Fibroblast of peridontal ligament (primary cell): ENCODE results near the gene TMEM184A.
"Not testable (repeated sequence)": the region's sequence is repeated elsewhere in the genome, so short reads cannot be mapped to it uniquely, and the experiment has no call there.

Experiments
- DNase-seq: peaks from one replicate; pipeline ENCODE4 v3.0.0-alpha.2; 2010; ENCODE audit errors: extremely low read depth

TMEM184A gene

DNA sequence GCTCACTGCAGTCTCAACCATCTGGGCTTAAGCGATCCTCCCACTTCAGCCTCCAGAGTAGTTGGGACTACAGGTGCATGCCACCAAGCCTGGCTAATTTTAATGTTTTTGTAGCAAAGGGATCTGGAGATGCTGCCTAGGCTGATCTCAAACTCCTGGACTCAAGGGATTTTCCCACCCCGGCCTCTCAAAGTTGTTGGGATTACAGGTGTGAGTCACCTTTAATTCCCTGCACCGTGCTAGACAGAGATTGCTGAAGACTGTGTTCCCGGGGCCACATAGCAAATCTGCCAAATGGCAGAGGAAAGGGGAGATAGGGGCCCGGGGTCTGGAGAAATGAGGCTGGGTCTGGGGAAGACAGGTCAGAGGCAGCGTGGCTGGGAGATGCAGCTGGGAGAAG is 34.5 kb upstream of the TMEM184A start:
- no peak for DNase-seq

DNA sequence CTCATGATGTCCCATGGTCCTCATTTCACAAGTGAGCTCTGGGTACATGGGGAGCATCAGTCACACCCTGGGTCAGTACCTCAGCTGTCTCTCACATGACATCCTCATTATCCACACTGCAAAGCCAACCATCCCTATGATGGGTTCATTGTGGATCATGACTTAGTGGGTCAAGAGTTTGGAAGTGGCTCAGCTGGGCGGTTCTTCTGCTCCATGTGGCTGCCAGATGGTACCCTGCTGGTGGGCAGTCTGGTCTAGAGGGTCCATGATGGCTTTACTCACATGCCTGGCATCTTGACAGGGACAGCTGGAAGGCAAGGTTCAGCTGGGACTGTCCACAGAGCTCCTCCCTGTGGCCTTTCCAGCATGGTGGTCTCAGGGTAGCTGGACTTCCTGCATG is 33.0 kb upstream of the TMEM184A start:
- DNase-seq, result no peak

- DNase-seq, result no peak
These were observed 31.7 kb upstream of the TMEM184A start for GRCh38 chr7:1587738-1588137.

DNA sequence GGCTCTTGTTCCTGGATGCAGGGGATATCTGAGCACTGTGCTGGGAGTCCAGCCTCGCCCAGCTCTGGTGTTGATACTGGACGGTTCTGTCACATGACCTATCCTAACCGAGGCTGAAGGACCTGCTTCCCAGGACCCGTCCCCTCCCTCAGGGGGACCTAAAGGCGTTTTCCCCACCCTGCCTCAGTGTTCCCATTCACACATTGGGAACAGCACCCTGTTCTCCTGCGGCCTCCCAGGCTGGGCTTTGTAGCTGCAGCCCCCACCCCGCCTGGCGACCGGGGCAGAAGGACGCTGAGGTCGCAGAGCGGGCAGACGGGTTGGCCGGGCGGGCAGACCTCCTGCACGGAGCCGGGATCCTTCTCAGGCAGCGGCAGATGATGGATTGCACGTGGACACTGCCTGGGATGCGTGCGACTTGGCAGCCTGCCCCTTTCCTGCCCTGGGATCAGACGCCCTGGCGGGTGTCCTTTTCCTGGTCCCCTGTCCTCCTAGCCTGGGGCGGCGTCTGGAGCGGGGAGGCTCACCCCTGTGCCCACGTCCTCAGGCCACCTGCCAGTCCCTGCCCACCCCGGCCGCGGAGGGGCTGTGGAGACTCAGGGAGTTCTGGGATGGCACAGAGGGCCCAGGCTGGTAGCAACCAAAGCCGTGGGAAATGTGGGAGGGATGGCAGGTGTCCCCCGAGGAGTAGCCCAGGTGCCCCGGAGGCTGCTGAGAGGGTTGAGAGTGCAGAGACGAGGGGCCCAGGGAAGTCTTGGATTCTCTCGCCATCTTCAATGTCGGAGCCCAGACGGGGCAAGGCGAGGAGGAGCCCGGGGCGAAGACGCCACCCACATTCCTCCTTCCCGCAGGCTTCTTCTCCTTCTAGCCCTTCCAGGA is 31.1 kb upstream of the TMEM184A start:
- DNase-seq, result no peak

DNA sequence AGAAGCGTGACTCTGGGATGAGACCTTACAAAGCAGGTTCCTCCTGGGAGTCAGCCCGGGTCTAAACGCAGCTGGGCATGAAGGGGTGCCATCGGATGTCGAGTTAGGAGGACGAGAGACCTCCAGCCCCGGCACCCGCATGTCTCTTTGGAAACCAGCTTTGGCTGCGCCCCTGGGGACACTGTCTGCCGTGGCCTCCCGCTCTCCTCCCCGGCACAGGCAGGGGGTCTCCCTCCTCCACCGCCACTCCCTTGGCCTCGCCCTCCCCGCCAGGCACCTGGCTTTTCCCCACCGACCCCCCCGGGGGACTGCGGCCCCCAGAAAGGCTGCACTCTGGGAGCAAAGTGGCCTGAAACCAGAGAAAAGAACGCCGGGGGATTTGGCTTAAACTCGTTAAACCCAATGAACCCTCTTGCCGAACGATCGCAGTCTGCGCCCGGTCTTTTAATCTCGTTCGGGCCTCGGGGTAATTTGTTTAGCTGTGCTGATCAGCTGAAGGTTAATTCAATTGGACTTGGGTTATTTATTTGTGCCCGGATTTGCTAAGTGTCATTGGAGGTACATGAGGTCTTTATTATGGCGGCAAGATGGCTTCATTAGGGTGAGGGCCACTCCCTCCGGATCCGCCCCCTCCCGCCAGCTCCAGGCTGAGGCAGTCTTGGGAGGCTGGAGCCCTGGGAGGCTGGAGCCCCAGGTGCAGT is 30.3 kb upstream of the TMEM184A start:
- no peak for DNase-seq

DNA sequence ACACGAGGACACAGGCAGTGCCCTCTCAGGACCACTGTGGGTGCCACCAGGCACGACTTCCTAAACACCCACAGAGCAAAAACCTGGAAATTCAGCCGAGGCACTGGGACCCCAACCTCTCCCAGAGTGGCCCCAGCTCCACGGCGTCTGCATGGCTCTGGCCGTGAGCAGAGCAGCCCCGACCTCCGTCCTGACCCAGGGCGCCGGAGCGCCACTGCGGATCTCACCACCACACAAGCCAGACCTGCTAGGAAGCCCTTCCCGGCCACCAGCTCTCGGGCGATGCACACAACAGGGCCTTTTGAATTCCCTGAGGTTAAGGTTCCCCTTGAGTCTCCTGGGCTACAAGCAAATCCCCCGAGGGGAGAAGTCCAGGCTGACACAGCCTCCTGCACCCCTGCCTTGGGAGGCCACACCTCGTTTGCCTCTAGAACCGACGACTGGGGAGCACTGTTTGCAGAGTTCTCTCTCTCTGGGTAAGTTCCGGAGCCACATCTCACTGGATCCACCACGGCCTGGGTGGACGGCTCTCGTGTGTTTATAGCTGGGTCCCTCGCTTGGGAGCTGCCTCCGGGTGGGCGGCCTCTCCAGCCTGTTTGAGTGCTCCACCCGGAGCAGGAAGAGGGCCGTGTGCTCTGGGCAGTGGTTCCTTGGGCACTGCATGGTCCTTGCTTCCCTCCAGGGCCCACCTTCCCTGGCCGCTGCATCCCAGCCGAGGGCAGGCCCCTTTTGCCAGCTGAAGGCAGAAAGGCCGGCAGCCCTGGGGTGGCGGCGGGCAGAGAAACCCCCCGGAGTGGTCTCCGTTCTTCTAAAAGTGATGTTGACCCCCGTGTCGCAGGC is 29.4 kb upstream of the TMEM184A start:
- no peak for DNase-seq

GRCh38 chr7:1584700-1585099 is 28.7 kb upstream of the TMEM184A start:
- no peak for DNase-seq

DNA sequence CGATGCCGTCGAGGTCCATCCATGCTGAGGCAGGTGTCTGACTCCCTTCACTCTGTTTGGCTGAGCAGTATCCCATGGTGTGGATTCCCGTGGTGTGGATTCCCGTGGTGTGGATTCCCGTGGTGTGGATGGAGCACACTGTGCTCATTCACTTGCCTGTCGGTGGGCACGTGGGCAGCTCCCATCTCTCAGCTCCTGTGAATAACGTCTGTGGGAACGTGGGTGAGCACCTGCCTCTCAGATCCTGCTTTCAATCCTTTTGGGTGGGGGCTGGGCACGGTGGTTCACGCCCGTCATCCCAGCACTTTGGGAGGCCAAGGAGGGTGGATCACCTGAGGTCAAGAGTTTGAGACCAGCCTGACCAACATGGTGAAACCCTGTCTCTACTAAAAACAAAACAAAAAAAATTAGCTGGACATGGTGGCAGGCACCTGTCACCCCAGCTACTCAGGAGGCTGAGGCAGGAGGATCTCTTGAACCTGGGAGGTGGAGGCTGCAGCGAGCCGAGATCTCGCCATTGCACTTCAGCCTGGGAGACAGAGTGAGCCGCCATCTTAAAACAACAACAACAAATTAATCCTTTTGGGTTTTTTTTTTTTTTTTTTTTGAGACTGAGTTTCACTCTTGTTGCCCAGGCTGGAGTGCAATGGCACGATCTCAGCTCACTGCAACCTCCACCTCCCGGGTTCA is 27.4 kb upstream of the TMEM184A start:
- DNase-seq, result not testable (repeated sequence)

- no peak for DNase-seq
These were observed 24.5 kb upstream of the TMEM184A start for GRCh38 chr7:1580422-1581030.

GRCh38 chr7:1579481-1580421 is 23.7 kb upstream of the TMEM184A start:
- peak; percentile 59 for DNase-seq

- DNase-seq, result no peak
These were observed 22.5 kb upstream of the TMEM184A start for GRCh38 chr7:1578513-1578912.

DNA sequence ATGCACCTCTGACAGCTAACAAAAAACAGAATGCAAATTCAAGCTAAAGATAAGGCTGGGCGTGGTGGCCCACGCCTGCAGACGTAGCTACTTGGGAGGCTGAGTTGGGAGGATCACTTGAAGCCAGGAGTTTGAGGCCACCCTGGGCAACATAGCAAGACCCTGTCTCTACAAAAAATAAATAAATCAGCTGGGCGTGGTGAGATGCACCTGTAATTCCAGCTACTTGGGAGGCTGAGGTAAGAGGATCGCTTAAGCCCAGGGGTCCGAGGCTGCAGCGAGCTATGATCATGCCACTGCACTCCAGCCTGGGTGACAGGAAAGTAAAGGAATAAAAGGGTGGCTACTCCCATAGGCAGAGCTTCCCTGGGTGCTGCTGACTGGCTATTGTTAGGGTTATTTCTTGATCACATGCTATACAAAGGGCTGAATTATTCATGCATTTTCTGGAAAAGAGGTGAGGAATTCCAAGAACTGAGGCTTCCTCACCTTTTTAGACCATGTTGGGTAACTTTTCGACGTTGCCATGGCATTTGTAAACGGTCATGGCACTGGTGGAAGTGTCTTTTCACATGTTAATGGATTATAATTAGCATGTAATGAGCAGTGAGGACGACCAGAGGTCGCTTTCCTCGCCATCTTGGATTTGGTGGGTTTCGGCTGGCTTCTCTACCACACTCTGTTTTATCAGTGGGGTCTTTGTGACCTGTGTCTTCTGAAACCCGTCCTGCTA is 20.7 kb upstream of the TMEM184A start:
- no peak for DNase-seq

GRCh38 chr7:1575809-1576208 is 19.8 kb upstream of the TMEM184A start:
- no peak for DNase-seq

DNA sequence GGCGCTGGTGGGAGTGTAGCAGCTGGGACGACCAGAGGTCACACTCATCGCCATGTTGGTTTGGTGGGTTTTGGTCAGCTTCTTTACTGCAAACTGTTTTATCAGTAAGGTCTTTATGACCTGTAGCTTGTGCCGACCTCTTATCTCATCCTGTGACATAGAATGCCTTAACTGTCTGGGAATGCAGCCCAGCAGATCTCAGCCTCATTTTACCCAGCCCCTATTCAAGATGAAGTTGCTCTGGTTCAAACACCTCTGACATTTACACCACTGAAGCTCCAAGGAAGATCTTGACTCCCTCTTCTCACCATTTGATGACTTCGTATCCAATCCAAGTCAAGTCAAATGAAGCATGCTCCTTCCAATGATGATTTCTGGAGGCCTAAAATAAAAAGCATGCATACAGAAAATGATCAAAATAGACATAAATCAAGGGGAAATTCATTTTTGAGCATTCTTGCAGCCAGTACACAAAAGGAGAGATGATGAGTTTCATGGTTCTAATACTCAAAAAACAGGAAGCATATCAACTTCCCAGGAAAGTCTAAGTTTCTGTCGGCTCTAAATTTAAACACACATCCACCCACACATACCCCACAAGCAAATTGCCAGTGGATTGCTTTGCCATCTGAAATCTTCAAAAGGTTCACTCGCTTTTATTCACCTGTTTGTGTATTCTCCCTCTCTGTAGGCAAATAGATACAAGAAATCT is 16.3 kb upstream of the TMEM184A start:
- DNase-seq, result no peak

DNA sequence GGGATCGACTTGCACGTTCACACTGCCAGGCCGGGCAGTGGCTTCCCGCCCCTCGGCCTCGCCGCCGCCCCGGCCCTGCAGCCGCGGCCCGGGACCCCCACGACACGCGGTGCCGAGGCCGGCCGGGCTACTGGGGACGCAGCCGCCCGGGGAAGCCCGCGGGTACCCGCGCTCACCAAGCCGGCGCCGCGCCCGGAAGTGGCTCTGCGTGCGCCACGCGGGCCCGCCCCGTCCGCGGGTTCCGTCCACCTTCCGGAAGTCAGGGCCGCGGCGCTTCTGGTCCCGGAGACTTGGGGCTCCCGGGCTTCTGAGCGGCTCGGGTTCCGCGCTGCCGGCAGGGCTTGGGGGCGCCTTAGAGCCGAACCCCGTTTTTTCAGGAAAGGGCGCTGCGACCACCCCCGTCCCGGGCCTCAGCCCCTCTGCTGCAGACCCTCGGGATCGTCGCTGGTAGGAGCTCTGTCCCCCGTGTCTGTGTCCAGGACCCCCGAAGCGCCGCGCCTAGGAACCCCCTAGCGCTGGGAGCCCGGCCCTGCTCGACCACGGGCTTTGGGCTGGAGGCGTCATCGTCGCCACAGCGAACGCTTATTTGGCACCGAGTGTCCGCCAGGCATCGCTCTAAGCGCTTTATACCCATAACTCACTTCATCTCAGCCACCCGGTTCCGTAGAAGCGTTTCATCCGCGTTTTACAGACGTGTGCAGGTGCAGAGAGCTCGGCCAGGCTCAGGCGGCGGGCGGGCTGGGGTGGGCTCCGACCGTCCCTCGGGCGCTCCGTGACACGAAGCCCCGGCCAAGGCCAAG is 14.0 kb upstream of the TMEM184A start, which contains the start of gene PSMG3:
Gene PSMG3 (minus strand): TSS at position 200 of the 800 bp plus-strand sequence. CDS start 693 bp downstream, outside the sequence.
- peak; percentile 84 for DNase-seq

- DNase-seq, result no peak
These were observed 13.4 kb upstream of the TMEM184A start for GRCh38 chr7:1569440-1569832.

DNA sequence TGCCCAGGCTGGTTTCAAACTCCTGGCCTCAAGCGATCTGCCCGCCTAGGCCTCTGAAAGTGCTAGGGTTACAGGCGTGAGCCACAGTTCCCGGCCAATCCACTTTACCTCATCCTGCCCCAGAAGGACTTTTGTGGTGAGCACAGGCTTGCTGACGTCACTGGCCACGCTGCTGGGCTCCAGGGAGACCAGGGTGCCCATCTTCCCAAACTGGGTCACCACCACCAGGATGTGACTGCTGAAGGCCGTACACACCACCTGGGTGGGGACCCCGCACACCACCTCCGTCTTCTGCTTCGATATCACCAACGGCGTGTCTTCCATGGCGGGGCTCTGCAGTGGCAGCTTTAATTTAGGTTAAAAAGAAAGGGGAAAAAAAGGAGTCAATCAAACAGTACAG is 13.0 kb upstream of the TMEM184A start:
- DNase-seq, result peak; percentile 52
